ENCODE results near the gene PIK3CA.
"Not testable (repeated sequence)": the region's sequence is repeated elsewhere in the genome, so short reads cannot be mapped to it uniquely, and the experiment has no call there.

- TF ChIP-seq, protein P1, sequence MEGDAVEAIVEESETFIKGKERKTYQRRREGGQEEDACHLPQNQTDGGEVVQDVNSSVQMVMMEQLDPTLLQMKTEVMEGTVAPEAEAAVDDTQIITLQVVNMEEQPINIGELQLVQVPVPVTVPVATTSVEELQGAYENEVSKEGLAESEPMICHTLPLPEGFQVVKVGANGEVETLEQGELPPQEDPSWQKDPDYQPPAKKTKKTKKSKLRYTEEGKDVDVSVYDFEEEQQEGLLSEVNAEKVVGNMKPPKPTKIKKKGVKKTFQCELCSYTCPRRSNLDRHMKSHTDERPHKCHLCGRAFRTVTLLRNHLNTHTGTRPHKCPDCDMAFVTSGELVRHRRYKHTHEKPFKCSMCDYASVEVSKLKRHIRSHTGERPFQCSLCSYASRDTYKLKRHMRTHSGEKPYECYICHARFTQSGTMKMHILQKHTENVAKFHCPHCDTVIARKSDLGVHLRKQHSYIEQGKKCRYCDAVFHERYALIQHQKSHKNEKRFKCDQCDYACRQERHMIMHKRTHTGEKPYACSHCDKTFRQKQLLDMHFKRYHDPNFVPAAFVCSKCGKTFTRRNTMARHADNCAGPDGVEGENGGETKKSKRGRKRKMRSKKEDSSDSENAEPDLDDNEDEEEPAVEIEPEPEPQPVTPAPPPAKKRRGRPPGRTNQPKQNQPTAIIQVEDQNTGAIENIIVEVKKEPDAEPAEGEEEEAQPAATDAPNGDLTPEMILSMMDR (IDR thresholded peaks at IDR 0.05) = not testable (repeated sequence)
- TF ChIP-seq POLR2AphosphoS5 (IDR thresholded peaks at IDR 0.05); POLR2A (IDR thresholded peaks at IDR 0.05); EP300 (IDR thresholded peaks at IDR 0.05; ENCODE audit: low read depth): not testable (repeated sequence)
Measured at GRCh38 chr3:179240299-179240698, 92.1 kb downstream of the PIK3CA start.
